H1 (cell line): ENCODE measurements around the gene RABL2B. TPM values are rescaled to one million over a fixed set of nuclear protein-coding genes. Genes with fewer than 3 reads are reported as not detected.

ENCODE experiments used
- BRCA1 ChIP-seq: IDR thresholded peaks from 2 replicates; pipeline ENCODE4 v1.6.1; 2012; ENCODE audit warnings: low read depth, low read length, improper control_type of control experiment
- RFX5 ChIP-seq: IDR thresholded peaks from 2 replicates; pipeline ENCODE4 v1.6.1; 2011; ENCODE audit warnings: low read depth, low read length, improper control_type of control experiment, borderline replicate concordance
- ZNF274 ChIP-seq: IDR thresholded peaks from 2 replicates; pipeline ENCODE4 v1.7.0; 2012; ENCODE audit warnings: low read length, borderline replicate concordance; ENCODE audit errors: extremely low read depth
- polyA plus RNA-seq, 7 experiments: library from polyadenylated mRNA; depleted of rRNA in 3 of 7; stranded (reverse) in 5 of 7; unstranded in 2 of 7; fragments of >200 nt in 5 of 7; fragments of 200-250 nt in 2 of 7; gene quantifications; 1 replicate in 5 of 7; 2 replicates in 1 of 7; 4 replicates in 1 of 7; pipeline versions ENCODE4 v1.2.1 to v1.2.3, GENCODE V29; 2011 to 2013; ENCODE audit warnings: missing spikeins in 2 of 7, mixed read lengths in 2 of 7
- total RNA-seq: library from RNA; stranded (reverse); fragmentation: NEBNext Ultra II Directional; extraction: Animal tissue kit (Norgen Biotek cat#: 25700); gene quantifications from 2 replicates; pipeline ENCODE4 v1.2.1, GENCODE V29; 2021

Gene RABL2B
- total and polyA plus RNA-seq, 2 of the 8 experiments (the other 6 are each of a cell fraction or from before 2014, with no cell fraction given), result 16.2 to 26.5 TPM

DNA sequence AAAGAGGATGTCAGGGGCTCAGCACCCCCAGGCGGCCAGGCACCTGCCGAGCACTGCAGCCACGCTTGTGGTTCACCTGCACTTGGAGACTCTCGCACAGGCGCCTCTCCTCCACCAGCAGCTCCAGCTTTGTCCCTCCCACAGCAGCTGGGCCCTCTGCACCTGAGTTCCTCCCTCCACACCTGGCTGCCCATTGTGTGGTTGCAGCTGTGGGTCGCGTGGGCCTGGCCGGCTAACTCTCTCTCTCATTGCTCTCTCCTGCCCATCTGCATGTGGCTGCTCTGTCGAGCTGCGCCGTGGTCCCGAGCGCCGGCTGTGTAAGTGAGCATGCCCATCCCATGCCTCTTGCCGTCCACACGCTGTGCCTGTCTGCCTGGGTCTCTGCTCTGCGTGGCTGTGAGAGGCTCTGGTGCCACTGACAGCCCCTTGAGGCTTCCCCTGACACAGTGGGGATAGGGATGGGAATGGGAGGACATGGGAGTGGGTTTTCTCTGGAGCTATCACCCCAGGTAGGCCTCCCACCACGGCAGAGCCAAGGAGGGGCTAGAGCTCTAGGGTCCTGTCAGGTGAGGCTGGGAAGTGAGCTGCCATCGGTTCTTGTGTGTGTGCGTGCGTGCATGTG lies 53.9 kb downstream of the RABL2B start (continued):
- TF ChIP-seq BRCA1 (no peak), RFX5 (no peak), ZNF274 (no peak)
